ENCODE measurements around the gene PTPN1.
"Not testable (repeated sequence)": the region's sequence is repeated elsewhere in the genome, so short reads cannot be mapped to it uniquely, and the experiment has no call there.

The PTPN1 gene

GRCh38 chr20:50509923-50510705, at the start of gene PTPN1:
PTPN1 (plus strand) TSS chr20:50510383; CDS start chr20:50510528, 145 bp downstream.
- in situ Hi-C loops (cut with HindIII; ENCODE audit: low sequenced_read_pairs) = no loop called here

DNA sequence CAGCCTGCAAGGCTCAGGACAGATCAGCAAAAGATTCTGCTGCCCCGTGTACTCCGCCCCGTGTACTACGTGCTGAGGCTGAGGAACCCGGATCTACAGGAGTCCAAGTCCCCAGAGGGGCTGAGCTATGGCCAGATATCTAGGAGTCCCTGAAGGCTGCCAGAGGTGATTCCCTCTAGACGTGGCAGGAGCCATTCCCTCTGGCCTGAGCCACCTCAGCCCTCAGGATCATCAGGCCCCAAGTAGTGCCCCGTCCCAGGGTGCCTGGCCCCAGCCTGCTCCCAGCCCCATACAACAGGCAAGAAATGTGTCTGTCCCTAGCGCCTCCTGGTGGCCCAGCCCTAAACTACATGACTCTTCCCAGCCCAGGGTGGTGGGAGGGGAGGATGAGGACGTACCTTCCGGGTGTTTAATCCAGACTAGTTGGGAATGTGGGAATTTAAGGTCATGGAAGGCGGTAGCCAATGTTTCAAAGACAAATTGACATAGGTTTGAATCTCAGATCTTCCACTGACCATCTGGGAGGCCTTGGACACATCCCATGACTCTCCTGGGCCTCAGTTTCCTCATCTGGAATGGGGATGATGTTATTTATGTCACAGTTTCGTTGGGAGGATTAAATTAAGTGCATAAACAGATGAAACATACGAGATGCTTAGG, 49.4 kb upstream of the PTPN1 start:
- in situ Hi-C loops (cut with HindIII; ENCODE audit: low sequenced_read_pairs) = loop anchor here (5.0 kb wide), 1 partner anchor 173 kb away; no protein-coding TSS in a partner anchor

DNA sequence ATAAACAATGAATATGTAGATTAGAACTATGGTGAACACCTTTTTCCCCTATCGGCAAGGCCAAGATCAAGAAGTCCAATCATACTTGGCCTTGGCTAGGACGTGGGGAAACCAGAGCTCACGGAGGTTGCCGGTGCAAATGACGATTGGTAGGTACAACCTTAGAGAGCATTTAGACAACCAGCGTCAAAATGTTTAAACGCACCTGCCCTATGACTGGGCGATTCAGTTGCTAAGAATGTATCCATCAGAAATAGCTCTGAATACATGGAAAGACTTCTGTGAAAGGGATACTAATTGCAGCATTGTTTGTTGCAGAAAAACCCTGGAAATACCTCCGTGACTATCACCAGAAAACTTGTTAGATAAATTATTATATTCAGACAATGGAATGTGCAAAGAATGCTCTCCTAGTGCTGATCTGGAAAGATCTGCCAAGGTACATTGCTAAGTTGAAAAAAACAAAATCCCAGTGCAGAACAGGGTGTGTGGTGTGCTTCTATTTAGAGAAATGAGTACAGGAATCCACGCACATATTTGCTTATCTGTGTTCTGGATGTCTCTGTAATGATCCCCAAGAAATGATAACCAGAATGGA, 48.0 kb upstream of the PTPN1 start:
- in situ Hi-C loops (cut with HindIII; ENCODE audit: low sequenced_read_pairs) = loop anchor here (5.0 kb wide), 1 partner anchor 175 kb away; no protein-coding TSS in a partner anchor

DNA sequence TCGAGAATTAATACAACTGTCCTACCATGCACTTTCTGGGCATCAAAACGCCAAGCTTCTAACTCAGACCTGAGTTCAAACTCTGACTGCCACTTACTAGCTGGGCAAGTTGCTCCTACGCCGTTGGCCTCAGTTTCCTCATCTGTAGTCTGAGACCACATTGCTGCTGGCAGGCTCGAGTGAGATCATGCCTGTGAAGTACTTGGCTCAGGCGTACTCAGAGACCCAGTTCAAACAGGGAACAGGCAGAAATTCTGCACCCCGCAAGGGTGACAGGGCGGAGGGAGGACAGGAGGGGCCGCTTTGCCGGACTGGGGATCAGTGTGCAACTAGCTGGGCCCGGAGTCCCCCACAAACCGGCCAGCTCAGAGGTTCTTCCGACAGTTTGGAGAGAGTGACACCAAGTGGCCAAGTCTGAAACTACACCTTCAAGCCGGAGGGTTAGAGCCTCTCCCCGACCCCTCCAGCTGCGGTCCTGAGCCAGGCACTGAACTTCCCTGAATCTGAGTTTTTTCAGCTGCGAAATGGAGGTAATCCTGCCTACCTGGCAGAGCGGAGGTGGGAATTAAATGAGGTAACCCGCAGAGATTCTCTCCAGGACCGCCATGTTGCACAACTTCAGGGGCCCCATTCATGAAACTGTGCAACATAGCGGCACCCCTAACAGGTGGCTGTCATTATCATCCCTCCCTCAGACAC, 46.0 kb upstream of the PTPN1 start:
- in situ Hi-C loops (cut with HindIII; ENCODE audit: low sequenced_read_pairs) = loop anchor here (5.0 kb wide), 1 partner anchor 177 kb away; no protein-coding TSS in a partner anchor

- in situ Hi-C loops (cut with HindIII; ENCODE audit: low sequenced_read_pairs) = loop anchor here (5.0 kb wide), 1 partner anchor 178 kb away; no protein-coding TSS in a partner anchor
Observed at GRCh38 chr20:50464725-50465650, 45.2 kb upstream of the PTPN1 start.

GRCh38 chr20:50467174-50467573, 43.0 kb upstream of the PTPN1 start:
- in situ Hi-C loops (cut with HindIII; ENCODE audit: low sequenced_read_pairs) = no loop called here

- in situ Hi-C loops (cut with HindIII; ENCODE audit: low sequenced_read_pairs) = no loop called here
Observed at GRCh38 chr20:50467718-50468356, 42.3 kb upstream of the PTPN1 start.

DNA sequence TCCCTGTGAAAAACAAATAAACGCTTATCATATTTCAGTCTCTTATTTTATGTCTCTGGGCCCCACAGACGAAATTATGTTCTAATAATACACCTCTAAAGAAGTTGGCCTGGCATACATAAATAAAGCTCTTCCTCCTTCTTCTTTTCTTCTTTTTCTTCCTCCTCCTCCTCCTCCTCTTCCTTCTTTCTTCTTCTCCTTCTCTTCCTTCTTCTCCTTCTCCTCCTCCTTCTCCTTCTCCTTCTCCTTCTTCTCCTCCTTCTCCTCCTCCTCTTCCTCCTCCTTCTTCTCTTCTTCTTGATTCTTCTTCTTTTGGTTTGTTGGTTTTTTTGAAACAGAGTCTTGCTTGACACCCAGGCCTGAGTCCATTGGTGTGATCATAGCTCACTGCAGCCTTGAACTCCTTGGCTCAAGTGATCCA, 41.8 kb upstream of the PTPN1 start:
- in situ Hi-C loops (cut with HindIII; ENCODE audit: low sequenced_read_pairs) = no loop called here

DNA sequence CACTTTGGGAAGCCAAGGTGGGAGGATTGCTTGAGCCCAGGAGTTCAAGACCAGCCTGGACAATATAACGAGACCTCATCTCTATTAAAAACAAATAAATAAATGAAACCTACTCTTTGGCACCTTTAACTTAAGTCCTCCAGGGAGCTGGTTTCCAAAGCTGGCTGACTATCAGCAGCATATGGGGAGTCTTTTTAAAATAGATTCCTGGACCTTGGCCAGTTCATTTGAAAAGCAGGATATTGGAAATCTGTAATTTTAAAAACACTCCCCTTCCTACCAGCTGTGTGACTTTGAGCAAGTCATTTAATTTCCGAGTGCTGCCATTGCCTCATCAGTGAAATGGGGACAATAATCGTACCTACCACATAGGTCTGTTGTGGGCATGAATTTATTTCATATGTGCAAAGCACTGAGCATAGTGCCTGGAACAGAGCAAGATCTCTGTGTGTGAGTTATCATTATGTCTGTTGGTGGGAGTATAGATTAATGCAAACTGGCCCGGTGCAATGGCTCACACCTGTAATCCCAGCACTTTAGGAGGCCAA, 40.9 kb upstream of the PTPN1 start:
- in situ Hi-C loops (cut with HindIII; ENCODE audit: low sequenced_read_pairs) = no loop called here

GRCh38 chr20:50469796-50470195, 40.4 kb upstream of the PTPN1 start:
- in situ Hi-C loops (cut with HindIII; ENCODE audit: low sequenced_read_pairs) = no loop called here

- in situ Hi-C loops (cut with HindIII; ENCODE audit: low sequenced_read_pairs) = no loop called here
Observed at GRCh38 chr20:50470264-50470858, 39.8 kb upstream of the PTPN1 start.

- in situ Hi-C loops (cut with HindIII; ENCODE audit: low sequenced_read_pairs) = no loop called here
Observed at GRCh38 chr20:50471231-50471630, 39.0 kb upstream of the PTPN1 start.

- in situ Hi-C loops (cut with HindIII; ENCODE audit: low sequenced_read_pairs) = no loop called here
Observed at GRCh38 chr20:50472693-50473664, 37.2 kb upstream of the PTPN1 start.

- in situ Hi-C loops (cut with HindIII; ENCODE audit: low sequenced_read_pairs) = not testable (repeated sequence)
Observed at GRCh38 chr20:50474356-50474755, 35.8 kb upstream of the PTPN1 start.

DNA sequence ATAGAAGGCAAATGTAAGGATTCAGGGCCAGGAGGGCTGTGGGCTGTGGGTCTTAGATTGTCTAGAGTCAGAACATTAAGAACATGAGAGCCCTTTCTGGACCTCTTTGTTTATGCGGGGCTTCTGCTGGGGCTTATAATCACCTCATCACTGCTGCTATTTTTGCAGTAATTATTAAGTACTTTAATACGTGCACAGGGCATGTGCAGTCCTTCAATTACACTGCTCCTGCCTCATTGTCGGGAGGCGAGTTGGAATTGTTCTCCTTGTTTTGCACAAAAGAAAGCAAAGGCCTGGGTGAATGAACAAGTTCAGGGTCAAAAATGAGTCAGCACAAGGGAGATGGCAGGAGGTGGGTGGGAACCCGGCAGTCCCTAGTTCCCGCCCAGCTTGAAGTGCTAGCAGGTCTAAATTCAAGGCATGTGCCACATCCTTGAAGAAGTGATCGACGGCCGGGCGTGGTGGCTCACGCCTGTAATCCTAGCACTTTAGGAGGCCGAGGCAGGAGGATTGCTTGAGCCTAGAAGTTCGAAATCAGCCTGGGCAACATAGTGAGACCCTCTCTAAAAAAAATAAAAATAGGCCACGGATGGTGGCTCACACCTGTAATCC, 34.4 kb upstream of the PTPN1 start:
- in situ Hi-C loops (cut with HindIII; ENCODE audit: low sequenced_read_pairs) = no loop called here

DNA sequence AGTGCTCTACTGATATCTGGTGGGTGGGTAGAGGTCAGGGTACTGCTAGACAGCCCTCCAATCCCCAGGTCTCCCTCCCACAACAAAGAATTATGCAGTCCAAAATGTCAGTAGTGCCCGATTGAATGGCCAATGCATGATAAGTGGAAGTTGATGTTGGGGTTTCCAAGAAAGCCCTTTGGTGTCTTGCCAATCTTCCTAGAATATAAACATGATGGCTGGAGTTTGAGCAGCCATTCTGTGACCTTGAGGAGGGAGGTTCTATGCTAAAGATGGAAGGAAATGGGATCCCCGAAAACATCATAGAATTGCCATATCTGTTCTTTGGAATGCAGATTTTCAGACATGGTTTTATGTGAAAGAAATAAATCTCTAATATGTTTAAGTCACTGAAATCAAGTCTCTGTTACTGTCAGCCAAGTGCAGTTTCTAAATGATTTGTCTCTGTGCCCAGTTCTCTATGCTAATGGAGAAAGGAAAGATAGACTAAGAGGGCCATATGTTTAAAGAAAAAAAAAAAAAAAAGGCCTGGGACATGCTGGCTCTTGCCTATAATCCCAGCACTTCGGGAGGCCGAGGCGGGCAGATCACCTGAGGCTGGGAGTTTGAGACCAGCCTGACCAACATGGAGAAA, 32.8 kb upstream of the PTPN1 start:
- in situ Hi-C loops (cut with HindIII; ENCODE audit: low sequenced_read_pairs) = no loop called here
